Activated T-cell treated with anti-CD3 and anti-CD28 coated beads, Interleukin-2, amount 50 U/mL, for 72 hours (primary cell): ENCODE data around the gene LYRM7. TPM values are rescaled to one million over a fixed set of nuclear protein-coding genes. Genes with fewer than 3 reads are reported as not detected.

ENCODE experiments used
- total RNA-seq, 2 donors: library from RNA; stranded (reverse); gene quantifications; one replicate each; pipeline ENCODE4 v1.2.3, GENCODE V29; 2022

LYRM7 gene
- total RNA-seq, 2 donors from 2014 or later: 12.4 to 16.0 TPM

Other genes with a start within 250 kb of the LYRM7 start
- gene HINT1, start 5.7 kb upstream of the LYRM7 start, total RNA-seq: 100 to 1,000 TPM; 269 to 292 TPM
- 100 to 1,000 TPM; 147 to 151 TPM for gene CDC42SE2, start 93.1 kb downstream of the LYRM7 start, total RNA-seq